Gastroesophageal sphincter (tissue), 4 donors: ENCODE measurements around the gene MCTP1. TPM values are rescaled to one million over a fixed set of nuclear protein-coding genes. Genes with fewer than 3 reads are reported as not detected.

Experiments
- ATAC-seq: fragments of 150-250 bp; one replicate; pipeline ENCODE4 v1.9.1; 2016; ENCODE audit warnings: mild to moderate bottlenecking, moderate library complexity
- H3K27ac ChIP-seq, 4 donors: fragments of 200-600 bp; sonication (generic) in 3 of 4; 1 replicate in 3 of 4; 2 replicates in 1 of 4; pipeline ENCODE4 v1.5.1; 2016 to 2019
- H3K27me3 ChIP-seq: fragments of 200-600 bp; sonication (generic); one replicate; pipeline ENCODE4 v1.5.1; 2019
- H3K36me3 ChIP-seq, 2 donors: fragments of 200-600 bp; sonication (generic); one replicate each; pipeline ENCODE4 v1.5.1; 2019; ENCODE audit warnings: control low read depth in 1 of 2
- H3K4me1 ChIP-seq, 3 donors: fragments of 200-600 bp; sonication (generic); 1 replicate in 2 of 3; 2 replicates in 1 of 3; pipeline ENCODE4 v1.5.1; 2016 to 2019; ENCODE audit warnings: control low read depth in 2 of 3
- H3K4me3 ChIP-seq, 2 donors: fragments of 200-600 bp; sonication (generic); one replicate each; pipeline ENCODE4 v1.5.1; 2019; ENCODE audit warnings: mild to moderate bottlenecking in 1 of 2, moderate library complexity in 1 of 2
- H3K9me3 ChIP-seq, 3 donors: fragments of 200-600 bp; sonication (generic); one replicate each; pipeline ENCODE4 v1.5.1; 2017 to 2019; ENCODE audit warnings: control low read depth in 2 of 3
- EP300 ChIP-seq: sonication (generic); formaldehyde crosslinking; IDR thresholded peaks from one replicate; pipeline ENCODE4 v1.6.1; 2017; ENCODE audit warnings: antibody characterized with exemption, mild to moderate bottlenecking
- POLR2A ChIP-seq, 2 donors: fragments of 450-650 bp; IDR thresholded peaks; one replicate each; pipeline ENCODE4 v1.6.1; 2017; ENCODE audit warnings: antibody characterized with exemption in 2 of 2, mild to moderate bottlenecking in 2 of 2, moderate library complexity in 1 of 2
- POLR2AphosphoS5 ChIP-seq: sonication (generic); formaldehyde crosslinking; IDR thresholded peaks from one replicate; pipeline ENCODE4 v1.6.1; 2017; ENCODE audit warnings: antibody characterized with exemption
- WGBS, 2 donors: methylation state at CpG; one replicate each; pipeline ENCODE4 v1.1.5; 2018; ENCODE audit warnings: low coverage in 1 of 2; 5-methylcytosine and 5-hydroxymethylcytosine counted together
- total RNA-seq, 4 donors: library from RNA; depleted of rRNA; stranded (reverse); fragments of >200 nt; gene quantifications; one replicate each; pipeline ENCODE4 v1.1.0, GENCODE V29; 2016
- TF ChIP-seq, protein P1 (sequence below), 4 experiments: fragments of 200-600 bp in 2 of 4; fragments of 450-650 bp in 2 of 4; sonication (generic) in 1 of 4; IDR thresholded peaks; one replicate each; pipeline ENCODE4 v1.5.1; 2017 to 2019; ENCODE audit warnings: antibody characterized with exemption in 4 of 4, mild to moderate bottlenecking in 2 of 4, moderate library complexity in 2 of 4

Gene MCTP1
- total RNA-seq, 4 donors from 2014 or later: 13.5 to 57.6 (median 21.9) TPM

DNA sequence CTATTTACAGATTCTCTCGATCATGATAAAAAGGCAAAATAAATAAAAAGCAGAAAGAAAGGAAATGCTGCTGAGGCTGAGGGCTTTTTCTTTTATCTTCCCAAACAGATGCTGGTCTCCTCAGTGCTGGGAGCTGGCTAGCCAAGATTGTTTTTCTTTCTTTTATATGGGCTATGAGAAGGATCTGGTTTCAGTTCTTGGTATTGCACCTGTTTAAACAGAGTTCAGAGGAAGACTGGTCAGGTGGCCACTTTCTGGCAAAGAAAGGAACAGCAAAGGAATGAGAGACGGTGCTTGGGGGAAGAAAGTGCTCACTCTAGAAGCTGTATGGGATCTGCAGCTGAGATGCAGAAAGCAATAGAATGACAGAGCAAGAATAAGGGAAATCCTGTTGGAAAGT is 577.5 kb downstream of the MCTP1 start:
- Histone ChIP-seq H3K9me3 (no peaks in the 10 kb centered on the region), H3K4me3 (no peak overlapping the region), H3K27me3 (no peaks in the 10 kb centered on the region), H3K4me1 (no peaks in the 10 kb centered on the region), H3K36me3 (peaks cover 0 to 29% of the 10 kb centered on the region in 2 donors), H3K27ac (no peak overlapping the region)
- no peak for TF ChIP-seq POLR2A (IDR thresholded peaks at IDR 0.05)
- TF ChIP-seq POLR2AphosphoS5: no peak
- TF ChIP-seq EP300: no peak
- TF ChIP-seq, protein P1, sequence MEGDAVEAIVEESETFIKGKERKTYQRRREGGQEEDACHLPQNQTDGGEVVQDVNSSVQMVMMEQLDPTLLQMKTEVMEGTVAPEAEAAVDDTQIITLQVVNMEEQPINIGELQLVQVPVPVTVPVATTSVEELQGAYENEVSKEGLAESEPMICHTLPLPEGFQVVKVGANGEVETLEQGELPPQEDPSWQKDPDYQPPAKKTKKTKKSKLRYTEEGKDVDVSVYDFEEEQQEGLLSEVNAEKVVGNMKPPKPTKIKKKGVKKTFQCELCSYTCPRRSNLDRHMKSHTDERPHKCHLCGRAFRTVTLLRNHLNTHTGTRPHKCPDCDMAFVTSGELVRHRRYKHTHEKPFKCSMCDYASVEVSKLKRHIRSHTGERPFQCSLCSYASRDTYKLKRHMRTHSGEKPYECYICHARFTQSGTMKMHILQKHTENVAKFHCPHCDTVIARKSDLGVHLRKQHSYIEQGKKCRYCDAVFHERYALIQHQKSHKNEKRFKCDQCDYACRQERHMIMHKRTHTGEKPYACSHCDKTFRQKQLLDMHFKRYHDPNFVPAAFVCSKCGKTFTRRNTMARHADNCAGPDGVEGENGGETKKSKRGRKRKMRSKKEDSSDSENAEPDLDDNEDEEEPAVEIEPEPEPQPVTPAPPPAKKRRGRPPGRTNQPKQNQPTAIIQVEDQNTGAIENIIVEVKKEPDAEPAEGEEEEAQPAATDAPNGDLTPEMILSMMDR (IDR thresholded peaks at IDR 0.05): no peak
- WGBS, 2 donors: 27 to 44% methylated on average over 2 of the region's 2 CpGs
- ATAC-seq: no peak

DNA sequence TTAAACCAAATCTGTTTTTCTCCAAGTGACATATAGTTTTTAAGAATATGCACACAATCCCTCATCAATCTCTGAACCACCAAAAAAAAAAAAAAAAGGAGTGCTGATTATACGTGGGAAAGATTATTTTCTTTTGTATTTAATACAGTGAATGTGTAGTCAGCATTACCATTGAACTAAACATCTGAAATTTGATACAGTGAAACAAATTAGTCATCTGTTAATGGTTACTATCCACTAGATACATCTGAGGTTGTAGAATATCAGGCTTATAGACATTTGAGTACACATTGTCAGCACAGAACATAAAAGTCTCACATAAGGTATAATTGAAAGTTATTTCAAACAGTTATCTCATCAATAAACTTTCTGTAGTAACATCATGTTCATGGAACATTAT is 579.5 kb downstream of the MCTP1 start:
- Histone ChIP-seq H3K4me3 (no peak overlapping the region), H3K4me1 (no peaks in the 10 kb centered on the region), H3K27ac (no peak overlapping the region), H3K27me3 (no peaks in the 10 kb centered on the region), H3K36me3 (peaks cover 0 to 22% of the 10 kb centered on the region in 2 donors), H3K9me3 (no peaks in the 10 kb centered on the region)
- WGBS, 2 donors: 60 to 71% methylated on average over 1 of the region's 1 CpG
- no peak for ATAC-seq
- no peak for TF ChIP-seq POLR2A (IDR thresholded peaks at IDR 0.05)
- no peak for TF ChIP-seq EP300
- no peak for TF ChIP-seq POLR2AphosphoS5
- TF ChIP-seq, protein P1 (IDR thresholded peaks at IDR 0.05): no peak

DNA sequence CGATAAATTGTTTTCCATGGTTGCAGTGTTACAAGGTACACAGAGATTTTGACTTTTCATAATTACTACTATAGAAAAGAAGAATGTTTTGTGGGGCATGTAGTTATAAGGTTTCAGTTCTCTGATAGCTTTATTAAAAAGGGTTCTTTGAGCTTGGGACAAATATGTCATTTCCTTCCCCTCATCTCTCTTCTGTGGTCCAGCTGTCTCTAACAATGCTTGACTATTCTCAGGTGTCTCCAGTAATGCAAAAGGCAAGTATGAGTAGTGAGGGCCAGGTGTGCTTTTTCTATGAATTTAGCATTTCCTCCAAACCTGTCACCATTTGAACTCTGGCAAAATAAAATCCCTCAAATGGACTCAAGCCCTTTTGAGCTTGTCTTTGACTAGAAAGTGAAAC is 582.2 kb downstream of the MCTP1 start:
- no peaks in the 10 kb centered on the region for H3K27me3 ChIP-seq
- H3K36me3 ChIP-seq: no peaks in the 10 kb centered on the region
- no peak overlapping the region for H3K27ac ChIP-seq
- TF ChIP-seq POLR2A (IDR thresholded peaks at IDR 0.05) (no peak), POLR2AphosphoS5 (no peak), EP300 (no peak)
- TF ChIP-seq, protein P1 (IDR thresholded peaks at IDR 0.05): no peak
- no peaks in the 10 kb centered on the region for H3K4me1 ChIP-seq
- H3K4me3 ChIP-seq: no peak overlapping the region
- no peaks in the 10 kb centered on the region for H3K9me3 ChIP-seq
- no peak for ATAC-seq
- 100% methylated on average over 1 of the region's 1 CpG for WGBS, 2 donors

DNA sequence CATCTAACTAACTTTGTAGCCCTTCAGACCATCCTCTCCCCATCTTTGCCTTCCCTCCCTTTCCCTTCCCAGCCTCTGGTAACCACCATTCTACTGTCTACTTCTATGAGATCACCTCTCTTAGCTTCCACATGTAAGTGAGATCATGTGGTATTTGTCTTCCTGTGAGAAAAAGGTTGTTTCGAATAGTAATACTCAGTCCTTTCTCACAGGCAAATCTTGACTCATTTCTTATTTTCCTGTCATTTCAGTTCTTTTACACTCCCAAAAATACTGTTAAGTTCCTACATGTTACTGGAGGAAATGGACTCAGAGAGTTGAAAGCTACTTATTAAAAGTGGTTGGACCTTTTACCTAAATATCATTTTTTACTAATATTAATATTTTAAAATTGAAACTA is 584.3 kb downstream of the MCTP1 start:
- ATAC-seq: no peak
- H3K4me3 ChIP-seq: no peak overlapping the region

DNA sequence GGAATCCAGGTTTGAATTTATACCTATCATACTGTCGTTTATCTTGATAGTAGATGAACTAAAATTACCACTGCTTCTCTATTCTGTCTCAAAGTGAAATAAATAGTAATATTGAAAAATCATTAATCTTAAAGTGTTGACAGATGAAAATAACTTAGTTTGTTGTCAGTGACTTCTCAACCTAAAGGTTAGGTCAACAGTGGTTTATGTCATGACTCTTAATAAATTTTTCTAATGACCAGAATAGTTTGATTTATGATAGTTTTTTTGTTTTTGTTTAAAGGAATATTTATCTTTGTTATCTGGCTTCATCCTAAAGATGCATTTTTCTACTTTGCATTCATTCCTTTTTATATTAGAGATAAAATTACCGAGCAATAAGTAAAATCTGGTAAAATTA is 585.3 kb downstream of the MCTP1 start:
- Histone ChIP-seq H3K36me3 (peaks cover 0 to 6% of the 10 kb centered on the region in 2 donors), H3K4me3 (no peak overlapping the region), H3K4me1 (no peaks in the 10 kb centered on the region), H3K9me3 (no peaks in the 10 kb centered on the region), H3K27ac (no peak overlapping the region), H3K27me3 (no peaks in the 10 kb centered on the region)
- no peak for ATAC-seq
- WGBS, 2 donors: 87 to 95% methylated on average over 2 of the region's 2 CpGs
- TF ChIP-seq POLR2A (IDR thresholded peaks at IDR 0.05): no peak
- TF ChIP-seq EP300: no peak
- TF ChIP-seq POLR2AphosphoS5: no peak
- TF ChIP-seq, protein P1 (IDR thresholded peaks at IDR 0.05): no peak

More for the DNA sequence above, 584.3 kb downstream of the MCTP1 start:
- 76 to 89% methylated on average over 1 of the region's 1 CpG for WGBS, 2 donors
- Histone ChIP-seq H3K36me3 (no peaks in the 10 kb centered on the region), H3K9me3 (no peaks in the 10 kb centered on the region), H3K4me1 (no peaks in the 10 kb centered on the region), H3K27ac (no peak overlapping the region), H3K27me3 (no peaks in the 10 kb centered on the region)
- TF ChIP-seq EP300 (no peak), POLR2A (IDR thresholded peaks at IDR 0.05) (no peak), POLR2AphosphoS5 (no peak)
- TF ChIP-seq, protein P1 (IDR thresholded peaks at IDR 0.05): no peak
